ENCODE measurements around the gene ERGIC1.

The ERGIC1 gene

GRCh38 chr5:172969921-172970320, 135.9 kb downstream of the ERGIC1 start:
- Histone ChIP-seq H3K27me3 (ENCODE audit: insufficient read depth, low read depth) (no peaks in the 10 kb centered on the region), H3K4me3 (IDR thresholded peaks at IDR 0.05; ENCODE audit: insufficient read depth, low read depth, low read length) (no peak overlapping the region), H3K27ac (no peak overlapping the region), H3K79me2 (ENCODE audit: insufficient read depth, low read depth) (no peaks in the 10 kb centered on the region), H2AFZ (ENCODE audit: low read depth) (no peak overlapping the region), H3K4me2 (no peak overlapping the region), H3K36me3 (ENCODE audit: insufficient read depth) (no peaks in the 10 kb centered on the region), H4K20me1 (ENCODE audit: insufficient read depth) (no peaks in the 10 kb centered on the region), H3K4me1 (ENCODE audit: low read depth, poor library complexity, severe bottlenecking) (no peaks in the 10 kb centered on the region), H3K9ac (no peak overlapping the region)
- no peak for TF ChIP-seq CTCF (conservative IDR thresholded peaks at IDR 0.05; ENCODE audit: low read depth, low read length)

- Histone ChIP-seq H3K4me2 (no peak overlapping the region), H3K9ac (no peak overlapping the region), H2AFZ (ENCODE audit: low read depth) (no peak overlapping the region), H3K27ac (no peak overlapping the region), H3K4me1 (ENCODE audit: low read depth, poor library complexity, severe bottlenecking) (no peaks in the 10 kb centered on the region), H3K4me3 (IDR thresholded peaks at IDR 0.05; ENCODE audit: insufficient read depth, low read depth, low read length) (no peak overlapping the region), H3K27me3 (ENCODE audit: insufficient read depth, low read depth) (no peaks in the 10 kb centered on the region), H4K20me1 (ENCODE audit: insufficient read depth) (no peaks in the 10 kb centered on the region), H3K79me2 (ENCODE audit: insufficient read depth, low read depth) (no peaks in the 10 kb centered on the region), H3K36me3 (ENCODE audit: insufficient read depth) (no peaks in the 10 kb centered on the region)
- no peak for TF ChIP-seq CTCF (conservative IDR thresholded peaks at IDR 0.05; ENCODE audit: low read depth, low read length)
Observed at GRCh38 chr5:172971482-172971881, 137.4 kb downstream of the ERGIC1 start.

- Histone ChIP-seq H3K36me3 (ENCODE audit: insufficient read depth) (no peaks in the 10 kb centered on the region), H3K9ac (no peak overlapping the region), H3K27ac (no peak overlapping the region), H3K4me1 (ENCODE audit: low read depth, poor library complexity, severe bottlenecking) (no peaks in the 10 kb centered on the region), H3K79me2 (ENCODE audit: insufficient read depth, low read depth) (no peaks in the 10 kb centered on the region), H3K4me2 (no peak overlapping the region), H2AFZ (ENCODE audit: low read depth) (no peak overlapping the region), H3K4me3 (IDR thresholded peaks at IDR 0.05; ENCODE audit: insufficient read depth, low read depth, low read length) (no peak overlapping the region), H4K20me1 (ENCODE audit: insufficient read depth) (no peaks in the 10 kb centered on the region), H3K27me3 (ENCODE audit: insufficient read depth, low read depth) (no peaks in the 10 kb centered on the region)
- no peak for TF ChIP-seq CTCF (conservative IDR thresholded peaks at IDR 0.05; ENCODE audit: low read depth, low read length)
Observed at GRCh38 chr5:172972552-172972951, 138.5 kb downstream of the ERGIC1 start.

- no peak for TF ChIP-seq CTCF (conservative IDR thresholded peaks at IDR 0.05; ENCODE audit: low read depth, low read length)
- H3K36me3 ChIP-seq (ENCODE audit: insufficient read depth): no peaks in the 10 kb centered on the region
- H3K4me2 ChIP-seq: no peak overlapping the region
- no peaks in the 10 kb centered on the region for H3K4me1 ChIP-seq (ENCODE audit: low read depth, poor library complexity, severe bottlenecking)
- no peak overlapping the region for H2AFZ ChIP-seq (ENCODE audit: low read depth)
- H3K27me3 ChIP-seq (ENCODE audit: insufficient read depth, low read depth): no peaks in the 10 kb centered on the region
- no peak overlapping the region for H3K4me3 ChIP-seq (IDR thresholded peaks at IDR 0.05; ENCODE audit: insufficient read depth, low read depth, low read length)
- no peak overlapping the region for H3K9ac ChIP-seq
- H4K20me1 ChIP-seq (ENCODE audit: insufficient read depth): no peaks in the 10 kb centered on the region
- no peak overlapping the region for H3K27ac ChIP-seq
- H3K79me2 ChIP-seq (ENCODE audit: insufficient read depth, low read depth): no peaks in the 10 kb centered on the region
Observed at GRCh38 chr5:172973127-172973916, 139.3 kb downstream of the ERGIC1 start.

All from KMS-11 (cell line).